Osteocyte (in vitro differentiated cells): ENCODE data around the gene GATAD2B. TPM values are rescaled to one million over a fixed set of nuclear protein-coding genes. Genes with fewer than 3 reads are reported as not detected.

ENCODE experiments used
- DNase-seq: peaks from one replicate; pipeline ENCODE4 v3.0.0; 2021; ENCODE audit warnings: mixed read lengths; ENCODE audit not compliant: unreplicated experiment; ENCODE audit errors: extremely low spot score
- H3K27ac Mint-ChIP-seq: one replicate; pipeline ENCODE4 v1.8.0; 2021; ENCODE audit warnings: mild to moderate bottlenecking, mixed read lengths; ENCODE audit not compliant: unreplicated experiment
- H3K27me3 Mint-ChIP-seq: one replicate; pipeline ENCODE4 v1.8.0; 2021; ENCODE audit warnings: mixed read lengths; ENCODE audit not compliant: unreplicated experiment
- H3K36me3 Mint-ChIP-seq: one replicate; pipeline ENCODE4 v1.8.0; 2021; ENCODE audit warnings: mixed read lengths; ENCODE audit not compliant: unreplicated experiment
- H3K4me1 Mint-ChIP-seq: one replicate; pipeline ENCODE4 v1.8.0; 2021; ENCODE audit warnings: mixed read lengths; ENCODE audit not compliant: unreplicated experiment
- H3K4me3 Mint-ChIP-seq: one replicate; pipeline ENCODE4 v1.8.0; 2021; ENCODE audit warnings: mild to moderate bottlenecking, moderate library complexity, mixed read lengths; ENCODE audit not compliant: unreplicated experiment
- H3K9me3 Mint-ChIP-seq: one replicate; pipeline ENCODE4 v1.8.0; 2021; ENCODE audit warnings: mixed read lengths; ENCODE audit not compliant: unreplicated experiment
- CTCF ChIP-seq: fragments of 200-600 bp; sonication (generic); IDR thresholded peaks from 2 replicates; pipeline ENCODE4 v1.5.0; 2021; ENCODE audit warnings: antibody characterized with exemption, mild to moderate bottlenecking, moderate library complexity
- total RNA-seq: library from RNA; stranded (reverse); gene quantifications from 2 replicates; pipeline ENCODE4 v1.2.1, GENCODE V29; 2021

The GATAD2B gene
- total RNA-seq, 1 donor from 2014 or later: 66.7 TPM

GRCh38 chr1:153805042-153805745, 117.6 kb downstream of the GATAD2B start:
- Mint-ChIP-seq H3K9me3 (no peaks in the 10 kb centered on the region), H3K4me1 (peaks cover 8% of the 10 kb centered on the region), H3K27me3 (no peaks in the 10 kb centered on the region), H3K27ac (peak overlapping the region; percentile 11), H3K36me3 (peaks cover 28% of the 10 kb centered on the region), H3K4me3 (no peak overlapping the region)
- no peak for DNase-seq
- TF ChIP-seq CTCF: no peak

- peaks cover 20% of the 10 kb centered on the region for H3K36me3 Mint-ChIP-seq
- peaks cover 8% of the 10 kb centered on the region for H3K4me1 Mint-ChIP-seq
- no peaks in the 10 kb centered on the region for H3K27me3 Mint-ChIP-seq
- DNase-seq: no peak
- no peaks in the 10 kb centered on the region for H3K9me3 Mint-ChIP-seq
- H3K4me3 Mint-ChIP-seq: no peak overlapping the region
- no peak overlapping the region for H3K27ac Mint-ChIP-seq
- no peak for TF ChIP-seq CTCF
These were observed 118.7 kb downstream of the GATAD2B start for GRCh38 chr1:153804112-153804511.

GRCh38 chr1:153803470-153804056, 119.2 kb downstream of the GATAD2B start:
- no peak for DNase-seq
- Mint-ChIP-seq H3K27me3 (no peaks in the 10 kb centered on the region), H3K36me3 (peaks cover 17% of the 10 kb centered on the region), H3K4me3 (no peak overlapping the region), H3K4me1 (peaks cover 8% of the 10 kb centered on the region), H3K9me3 (no peaks in the 10 kb centered on the region), H3K27ac (no peak overlapping the region)
- TF ChIP-seq CTCF: no peak

- Mint-ChIP-seq H3K4me1 (peaks cover 9% of the 10 kb centered on the region), H3K27me3 (no peaks in the 10 kb centered on the region), H3K36me3 (peaks cover 11% of the 10 kb centered on the region), H3K9me3 (no peaks in the 10 kb centered on the region), H3K27ac (no peak overlapping the region), H3K4me3 (no peak overlapping the region)
- no peak for TF ChIP-seq CTCF
- no peak for DNase-seq
These were observed 120.7 kb downstream of the GATAD2B start for GRCh38 chr1:153801786-153802697.
